BJ (cell line): Measurements from ENCODE around the gene OIT3. TPM values are rescaled to one million over a fixed set of nuclear protein-coding genes. Genes with fewer than 3 reads are reported as not detected.
"Not testable (repeated sequence)": the region's sequence is repeated elsewhere in the genome, so short reads cannot be mapped to it uniquely, and the experiment has no call there.

ENCODE experiments used
- CTCF ChIA-PET: fragments of 350-600 bp; formaldehyde crosslinking; extraction: SDS; loops from one replicate; lab custom pipeline; 2021; ENCODE audit warnings: antibody characterized with exemption, inconsistent platforms; lab: Yijun Ruan, JAX
- POLR2A ChIA-PET: fragments of 300-600 bp; sonication (Branson Sonifier 250); formaldehyde crosslinking; extraction: SDS; loops from one replicate; lab custom pipeline; 2021; ENCODE audit warnings: antibody characterized with exemption; lab: Charles Lee
- DNase-seq: peaks from one replicate; pipeline ENCODE4 v3.0.0-alpha.2; 2011; ENCODE audit warnings: low read depth
- H3K27me3 ChIP-seq: 2 replicates; pipeline ENCODE4 v1.6.0; 2011; ENCODE audit warnings: low read length; ENCODE audit not compliant: control insufficient read depth, insufficient read depth
- H3K36me3 ChIP-seq: 2 replicates; pipeline ENCODE4 v1.5.1; 2011; ENCODE audit warnings: low read length; ENCODE audit not compliant: control insufficient read depth, insufficient read depth
- H3K4me3 ChIP-seq: 2 replicates; pipeline ENCODE4 v1.5.1; 2011; ENCODE audit warnings: low read depth, mild to moderate bottlenecking, control low read depth, low read length
- polyA plus RNA-seq: library from polyadenylated mRNA; depleted of rRNA; stranded (reverse); fragments of >200 nt; gene quantifications from 2 replicates; pipeline ENCODE4 v1.2.3, GENCODE V29; 2011
- TF ChIP-seq, protein P1 (sequence below): IDR thresholded peaks from 2 replicates; pipeline ENCODE4 v1.5.1; 2011; ENCODE audit warnings: low read depth, mild to moderate bottlenecking, control low read depth, inconsistent platforms, low read length, moderate library complexity; ENCODE audit not compliant: insufficient read depth

Gene OIT3
- polyA plus RNA-seq, 1 experiment, result not detected

DNA sequence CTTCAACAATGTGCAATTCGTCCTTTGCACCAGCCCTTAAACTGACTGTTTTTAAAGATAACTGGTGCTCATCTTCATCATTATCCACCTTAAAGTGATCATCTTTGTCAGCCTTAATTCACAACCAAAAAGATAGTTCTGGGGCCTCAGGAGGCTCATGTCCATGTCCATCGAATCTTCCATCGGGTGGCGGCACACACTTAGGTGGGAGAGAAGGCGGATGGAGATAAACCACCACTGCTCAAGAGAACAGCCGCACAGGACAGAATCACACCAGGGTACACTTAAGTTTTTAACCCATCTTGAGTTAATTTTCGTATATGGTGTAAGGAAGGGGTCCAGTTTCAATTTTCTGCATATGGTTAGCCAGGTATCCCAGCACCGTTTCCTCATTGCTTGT is 24.8 kb downstream of the OIT3 start:
- no peaks in the 10 kb centered on the region for H3K36me3 ChIP-seq
- ChIA-PET CTCF (no interaction called here), POLR2A (no interaction called here)
- H3K4me3 ChIP-seq, result no peak overlapping the region
- DNase-seq, result no peak
- H3K27me3 ChIP-seq, result peaks cover 2% of the 10 kb centered on the region; the same call in 1 of the 2 replicates
- TF ChIP-seq, protein P1, sequence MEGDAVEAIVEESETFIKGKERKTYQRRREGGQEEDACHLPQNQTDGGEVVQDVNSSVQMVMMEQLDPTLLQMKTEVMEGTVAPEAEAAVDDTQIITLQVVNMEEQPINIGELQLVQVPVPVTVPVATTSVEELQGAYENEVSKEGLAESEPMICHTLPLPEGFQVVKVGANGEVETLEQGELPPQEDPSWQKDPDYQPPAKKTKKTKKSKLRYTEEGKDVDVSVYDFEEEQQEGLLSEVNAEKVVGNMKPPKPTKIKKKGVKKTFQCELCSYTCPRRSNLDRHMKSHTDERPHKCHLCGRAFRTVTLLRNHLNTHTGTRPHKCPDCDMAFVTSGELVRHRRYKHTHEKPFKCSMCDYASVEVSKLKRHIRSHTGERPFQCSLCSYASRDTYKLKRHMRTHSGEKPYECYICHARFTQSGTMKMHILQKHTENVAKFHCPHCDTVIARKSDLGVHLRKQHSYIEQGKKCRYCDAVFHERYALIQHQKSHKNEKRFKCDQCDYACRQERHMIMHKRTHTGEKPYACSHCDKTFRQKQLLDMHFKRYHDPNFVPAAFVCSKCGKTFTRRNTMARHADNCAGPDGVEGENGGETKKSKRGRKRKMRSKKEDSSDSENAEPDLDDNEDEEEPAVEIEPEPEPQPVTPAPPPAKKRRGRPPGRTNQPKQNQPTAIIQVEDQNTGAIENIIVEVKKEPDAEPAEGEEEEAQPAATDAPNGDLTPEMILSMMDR, result no peak

DNA sequence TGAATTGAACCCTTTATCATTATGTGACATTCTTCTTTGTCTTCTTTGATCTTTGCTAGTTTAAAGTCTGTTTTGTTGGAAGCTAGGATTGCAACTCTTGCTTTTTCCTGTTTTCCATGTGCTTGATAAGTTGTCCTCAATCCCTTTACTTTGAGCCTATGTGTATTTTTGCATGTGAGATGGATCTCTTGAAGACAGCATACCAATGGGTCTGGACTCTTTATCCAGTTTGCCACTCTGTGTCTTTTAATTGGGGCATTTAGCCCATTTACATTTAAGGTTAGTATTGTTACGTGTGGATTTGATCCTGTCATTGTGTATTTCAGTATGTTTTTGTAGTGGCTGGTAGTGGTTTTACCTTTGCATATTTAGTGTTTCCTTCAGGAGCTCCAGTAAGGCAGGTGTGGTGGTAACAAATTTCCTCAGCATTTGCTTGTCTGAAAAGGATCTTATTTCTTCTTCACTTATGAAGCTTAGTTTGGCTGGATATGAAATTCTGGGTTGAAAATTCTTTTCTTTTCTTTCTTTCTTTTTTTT is 27.7 kb downstream of the OIT3 start:
- H3K27me3 ChIP-seq, H3K4me3 ChIP-seq, POLR2A ChIA-PET, CTCF ChIA-PET, DNase-seq, H3K36me3 ChIP-seq: not testable (repeated sequence)

DNA sequence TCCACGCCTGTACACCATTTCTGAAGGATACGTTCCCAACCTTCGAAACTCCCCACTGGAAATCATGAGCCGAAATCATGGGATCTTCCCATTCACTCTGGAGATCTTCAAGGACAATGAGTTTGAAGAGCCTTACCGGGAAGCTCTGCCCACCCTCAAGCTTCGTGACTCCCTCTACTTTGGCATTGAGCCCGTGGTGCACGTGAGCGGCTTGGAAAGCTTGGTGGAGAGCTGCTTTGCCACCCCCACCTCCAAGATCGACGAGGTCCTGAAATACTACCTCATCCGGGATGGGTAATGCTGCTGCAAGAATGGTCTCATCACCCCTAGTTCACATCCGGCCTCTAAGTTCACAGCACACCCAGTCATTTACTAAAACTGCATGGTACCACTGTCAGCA is 30.8 kb downstream of the OIT3 start:
- no peak overlapping the region for H3K4me3 ChIP-seq
- CTCF ChIA-PET, result no interaction called here
- POLR2A ChIA-PET, result no interaction called here
- peaks cover 3% of the 10 kb centered on the region for H3K27me3 ChIP-seq
- no peaks in the 10 kb centered on the region for H3K36me3 ChIP-seq
- TF ChIP-seq, protein P1, result no peak
- DNase-seq, result no peak

DNA sequence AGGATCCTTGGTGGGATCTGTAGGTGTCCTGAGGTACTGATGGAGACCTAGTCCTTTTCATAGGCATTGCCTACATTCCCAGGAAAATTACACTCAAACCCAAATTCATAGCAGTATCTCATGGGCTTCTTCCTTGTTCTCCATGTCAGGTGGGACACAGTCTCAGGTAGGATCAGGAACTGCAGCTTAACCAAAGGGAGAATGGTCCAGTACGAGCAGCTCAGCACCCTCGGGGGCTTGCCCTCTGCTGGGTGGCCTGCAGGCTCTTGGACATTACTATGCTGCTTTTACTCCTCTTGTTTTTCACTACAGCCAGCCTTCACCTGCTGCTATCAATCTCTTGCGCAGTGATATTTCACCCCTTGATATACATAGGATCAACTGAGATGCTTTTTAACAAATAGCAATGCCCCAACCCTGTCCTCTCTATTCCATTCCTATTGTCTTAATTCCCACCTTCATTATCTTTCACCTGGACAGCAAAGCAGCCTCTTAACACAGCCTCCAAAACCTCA is 32.5 kb downstream of the OIT3 start:
- ChIA-PET CTCF (no interaction called here), POLR2A (no interaction called here)
- Histone ChIP-seq H3K36me3 (no peaks in the 10 kb centered on the region), H3K27me3 (peaks cover 3% of the 10 kb centered on the region), H3K4me3 (no peak overlapping the region)
- TF ChIP-seq, protein P1, result no peak
- no peak for DNase-seq

DNA sequence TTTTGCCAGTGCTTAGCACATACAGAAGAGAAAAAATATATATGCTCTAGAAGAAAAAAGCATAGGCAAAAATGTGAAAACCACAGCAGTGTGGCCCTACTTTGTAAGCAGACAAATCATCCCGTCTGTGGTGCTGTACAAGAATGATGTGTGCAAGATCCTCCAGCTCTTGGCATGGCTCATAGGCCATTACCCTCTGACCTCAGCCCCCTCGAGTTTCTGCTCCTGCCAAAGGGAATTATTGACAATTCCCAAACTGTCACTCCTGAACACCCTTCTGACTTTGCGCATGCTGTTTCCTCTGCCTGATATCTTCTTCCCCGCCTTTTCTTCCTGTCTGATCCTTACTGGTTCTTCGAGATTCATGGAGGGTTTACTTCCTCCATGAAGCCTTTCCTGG is 33.9 kb downstream of the OIT3 start:
- H3K36me3 ChIP-seq, result no peaks in the 10 kb centered on the region
- H3K27me3 ChIP-seq, result peaks cover 3% of the 10 kb centered on the region
- no peak for DNase-seq
- CTCF ChIA-PET, result interaction anchor here (0.6 kb wide), 1 partner anchor 70 kb away, joined by 3 read pairs; no protein-coding TSS in a partner anchor
- no peak overlapping the region for H3K4me3 ChIP-seq
- POLR2A ChIA-PET, result no interaction called here
- TF ChIP-seq, protein P1, result no peak

DNA sequence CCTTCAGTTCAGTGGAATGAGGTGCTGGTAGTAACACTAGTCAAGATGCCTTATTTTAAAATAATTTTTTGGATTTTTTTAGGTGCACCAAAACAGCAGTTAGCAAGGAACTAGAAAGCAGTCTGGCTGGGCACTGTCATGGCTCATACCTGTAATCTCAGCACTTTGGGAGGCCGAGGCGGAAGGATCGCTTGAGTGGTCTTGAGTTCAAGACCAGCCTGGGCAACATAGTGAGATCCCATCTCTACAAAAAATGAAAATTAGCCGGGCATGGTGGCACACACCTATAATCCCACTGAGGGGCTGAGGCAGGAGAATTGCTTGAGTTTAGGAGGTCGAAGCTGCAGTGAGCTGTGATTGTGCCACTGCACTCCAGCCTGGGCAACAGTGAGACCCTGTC is 35.3 kb downstream of the OIT3 start:
- DNase-seq, result no peak
- ChIA-PET CTCF (no interaction called here), POLR2A (no interaction called here)
- no peaks in the 10 kb centered on the region; the same call in 1 of the 2 replicates for H3K27me3 ChIP-seq
- TF ChIP-seq, protein P1, result no peak
- no peaks in the 10 kb centered on the region for H3K36me3 ChIP-seq
- no peak overlapping the region for H3K4me3 ChIP-seq
